HepG2 (cell line): Measurements from ENCODE around the gene AMER1.

Experiments
- EP300 ChIP-seq, 3 experiments: sonication (generic) in 1 of 3; formaldehyde crosslinking in 1 of 3; IDR thresholded peaks; 2 replicates each; pipeline versions ENCODE4 v1.5.1 to v1.6.1; 2011 to 2020; ENCODE audit warnings: low read depth in 2 of 3, low read length in 2 of 3, borderline replicate concordance in 1 of 3, improper control_type of control experiment in 1 of 3, mild to moderate bottlenecking in 1 of 3, missing genetic modification reagents in 1 of 3, moderate library complexity in 1 of 3
- POLR2AphosphoS5 ChIP-seq: IDR thresholded peaks from 2 replicates; pipeline ENCODE4 v1.6.1; 2012; ENCODE audit warnings: low read depth, low read length
- RELA ChIP-seq: sonication (generic); formaldehyde crosslinking; IDR thresholded peaks from 2 replicates; pipeline ENCODE4 v1.4.0; 2020; ENCODE audit warnings: missing genetic modification reagents

- no peak for TF ChIP-seq EP300 (IDR thresholded peaks at IDR 0.05; ENCODE audit: low read depth in 2 of 2, low read length in 2 of 2)
- TF ChIP-seq EP300 (CRISPR knock-in tag; IDR thresholded peaks at IDR 0.05; ENCODE audit: borderline replicate concordance): no peak
- TF ChIP-seq POLR2AphosphoS5: no peak
- TF ChIP-seq RELA (CRISPR knock-in tag): no peak
Observed at GRCh38 chrX:64204701-64205440, 637 bp downstream of the AMER1 start.
